Stomach smooth muscle (tissue), 2 donors: ENCODE data around the gene LYPLAL1.
"Not testable (repeated sequence)": the region's sequence is repeated elsewhere in the genome, so short reads cannot be mapped to it uniquely, and the experiment has no call there.

Experiments
- H3K27ac ChIP-seq: one replicate; pipeline ENCODE4 v1.7.0; 2013; ENCODE audit warnings: mild to moderate bottlenecking, low read length, inconsistent platforms
- H3K27me3 ChIP-seq, 2 donors: one replicate each; pipeline ENCODE4 v1.7.0; 2013; ENCODE audit warnings: low read length in 2 of 2; ENCODE audit not compliant: insufficient read depth in 2 of 2, control insufficient read depth in 1 of 2
- H3K36me3 ChIP-seq, 2 donors: one replicate each; pipeline ENCODE4 v1.7.0; 2013; ENCODE audit warnings: low read length in 2 of 2; ENCODE audit not compliant: control insufficient read depth in 2 of 2, insufficient read depth in 2 of 2
- H3K4me1 ChIP-seq: one replicate; pipeline ENCODE4 v1.7.0; 2013; ENCODE audit warnings: low read length; ENCODE audit not compliant: control insufficient read depth, insufficient read depth
- H3K4me3 ChIP-seq, 2 donors: one replicate each; pipeline ENCODE4 v1.7.0; 2013; ENCODE audit warnings: low read length in 2 of 2
- H3K9ac ChIP-seq, 2 donors: one replicate each; pipeline ENCODE4 v1.7.0; 2013; ENCODE audit warnings: low read length in 2 of 2, mild to moderate bottlenecking in 1 of 2
- H3K9me3 ChIP-seq, 2 donors: one replicate each; pipeline ENCODE4 v1.7.0; 2013; ENCODE audit warnings: low read length in 2 of 2; ENCODE audit not compliant: control insufficient read depth in 2 of 2
- donor health status: healthy.
- donor health status: Pancreatic carcinoma.

Gene LYPLAL1

GRCh38 chr1:219239518-219239917 lies 65.8 kb downstream of the LYPLAL1 start:
- Histone ChIP-seq H3K4me3 (no peak overlapping the region), H3K36me3 (no peaks in the 10 kb centered on the region), H3K27me3 (no peaks in the 10 kb centered on the region), H3K9ac (no peak overlapping the region), H3K4me1 (no peaks in the 10 kb centered on the region), H3K27ac (no peak overlapping the region), H3K9me3 (no peaks in the 10 kb centered on the region)

- Histone ChIP-seq H3K27me3 (no peaks in the 10 kb centered on the region), H3K9ac (no peak overlapping the region), H3K4me1 (no peaks in the 10 kb centered on the region), H3K36me3 (no peaks in the 10 kb centered on the region), H3K9me3 (no peaks in the 10 kb centered on the region), H3K27ac (no peak overlapping the region), H3K4me3 (no peak overlapping the region)
Observed at GRCh38 chr1:219244864-219245263, 71.2 kb downstream of the LYPLAL1 start.

DNA sequence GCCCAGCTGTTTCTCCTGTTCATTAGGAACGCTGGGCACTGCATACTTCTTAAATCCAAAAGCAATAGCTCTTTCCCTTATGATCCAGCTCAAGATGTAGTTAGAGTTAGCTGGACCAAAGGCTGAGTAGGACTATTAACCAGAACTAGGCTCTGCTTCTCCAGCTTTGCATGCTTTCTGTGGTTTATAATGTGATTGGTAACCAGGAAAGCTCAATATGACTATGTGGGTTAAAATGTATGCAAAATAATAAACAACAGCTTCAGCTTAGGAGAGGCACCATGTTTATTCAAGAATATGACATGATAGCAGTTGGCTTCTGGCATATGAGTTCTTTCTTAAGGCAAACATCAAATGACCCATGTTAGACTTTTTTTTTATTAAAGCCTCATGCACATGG lies 73.8 kb downstream of the LYPLAL1 start:
- H3K4me1 ChIP-seq, result no peaks in the 10 kb centered on the region
- H3K36me3 ChIP-seq, result no peaks in the 10 kb centered on the region
- H3K9me3 ChIP-seq, result no peaks in the 10 kb centered on the region
- H3K9ac ChIP-seq, result no peak overlapping the region
- H3K4me3 ChIP-seq, result no peak overlapping the region
- no peaks in the 10 kb centered on the region for H3K27me3 ChIP-seq
- no peak overlapping the region for H3K27ac ChIP-seq

DNA sequence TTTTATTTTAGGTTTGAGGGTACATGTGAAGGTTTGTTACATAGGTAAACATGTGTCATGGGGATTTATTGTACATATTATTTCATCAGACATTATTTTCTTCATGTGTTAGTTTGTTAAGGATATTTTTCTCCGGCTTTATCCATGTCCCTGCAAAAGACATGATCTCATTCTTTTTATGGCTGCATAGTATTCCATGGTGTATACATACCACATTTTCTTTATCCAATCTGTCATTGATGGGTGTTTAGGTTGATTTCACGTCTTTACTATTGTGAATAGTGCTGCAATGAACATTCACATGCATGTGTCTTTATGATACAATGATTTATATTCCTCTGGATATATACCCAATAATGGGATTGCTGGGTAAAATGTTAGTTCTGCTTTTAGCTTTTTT lies 76.8 kb downstream of the LYPLAL1 start:
- not testable (repeated sequence) for H3K9ac ChIP-seq, H3K4me1 ChIP-seq, H3K27me3 ChIP-seq, H3K36me3 ChIP-seq, H3K9me3 ChIP-seq, H3K4me3 ChIP-seq, H3K27ac ChIP-seq

GRCh38 chr1:219257751-219258150 lies 84.1 kb downstream of the LYPLAL1 start:
- H3K27ac ChIP-seq, result no peak overlapping the region
- H3K4me3 ChIP-seq, result no peak overlapping the region
- H3K4me1 ChIP-seq, result no peaks in the 10 kb centered on the region
- no peaks in the 10 kb centered on the region for H3K36me3 ChIP-seq
- H3K9me3 ChIP-seq, result no peaks in the 10 kb centered on the region
- no peak overlapping the region for H3K9ac ChIP-seq
- H3K27me3 ChIP-seq, result no peaks in the 10 kb centered on the region

- H3K4me3 ChIP-seq, result no peak overlapping the region
- H3K9me3 ChIP-seq, result no peaks in the 10 kb centered on the region
- no peaks in the 10 kb centered on the region for H3K36me3 ChIP-seq
- no peaks in the 10 kb centered on the region for H3K4me1 ChIP-seq
- no peak overlapping the region for H3K9ac ChIP-seq
- H3K27me3 ChIP-seq, result no peaks in the 10 kb centered on the region
- no peak overlapping the region for H3K27ac ChIP-seq
Observed at GRCh38 chr1:219261454-219261853, 87.8 kb downstream of the LYPLAL1 start.
